Liver (tissue), 3 donors: Measurements from ENCODE around the gene ELAVL2.

Experiments
- CTCF ChIP-seq: fragments of 150-350 bp; IDR thresholded peaks from 2 replicates; pipeline ENCODE4 v1.5.1; 2017; ENCODE audit warnings: improper control_type of control experiment, low read depth, low read length; ENCODE audit not compliant: missing input control
- FOXA1 ChIP-seq: IDR thresholded peaks from 2 replicates; pipeline ENCODE4 v1.6.1; 2016; ENCODE audit warnings: antibody characterized with exemption
- FOXA2 ChIP-seq: IDR thresholded peaks from 2 replicates; pipeline ENCODE4 v1.6.1; 2016; ENCODE audit warnings: antibody characterized with exemption
- GABPA ChIP-seq, 2 donors: IDR thresholded peaks in 1 of 2; conservative IDR thresholded peaks in 1 of 2; 2 replicates each; pipeline ENCODE4 v1.6.1; 2016; ENCODE audit warnings: antibody characterized with exemption in 2 of 2, mild to moderate bottlenecking in 1 of 2, moderate library complexity in 1 of 2
- JUND ChIP-seq, 2 donors: IDR thresholded peaks; 2 replicates each; pipeline ENCODE4 v1.6.1; 2016; ENCODE audit warnings: antibody characterized with exemption in 2 of 2
- MAX ChIP-seq: IDR thresholded peaks from 2 replicates; pipeline ENCODE4 v1.6.1; 2016; ENCODE audit warnings: antibody characterized with exemption
- TAF1 ChIP-seq: conservative IDR thresholded peaks from 2 replicates; pipeline ENCODE4 v1.6.1; 2016; ENCODE audit warnings: antibody characterized with exemption, mild to moderate bottlenecking
- YY1 ChIP-seq: IDR thresholded peaks from 2 replicates; pipeline ENCODE4 v1.6.1; 2016; ENCODE audit warnings: antibody characterized with exemption, mild to moderate bottlenecking
- TF ChIP-seq, protein P1 (sequence below): IDR thresholded peaks from 2 replicates; pipeline ENCODE4 v1.6.1; 2016; ENCODE audit warnings: antibody characterized with exemption, mild to moderate bottlenecking
- TF ChIP-seq, protein P2 (sequence below): IDR thresholded peaks from 2 replicates; pipeline ENCODE4 v1.6.1; 2016; ENCODE audit warnings: antibody characterized with exemption
- donor health status: healthy.
- donor health status: healthy.

DNA sequence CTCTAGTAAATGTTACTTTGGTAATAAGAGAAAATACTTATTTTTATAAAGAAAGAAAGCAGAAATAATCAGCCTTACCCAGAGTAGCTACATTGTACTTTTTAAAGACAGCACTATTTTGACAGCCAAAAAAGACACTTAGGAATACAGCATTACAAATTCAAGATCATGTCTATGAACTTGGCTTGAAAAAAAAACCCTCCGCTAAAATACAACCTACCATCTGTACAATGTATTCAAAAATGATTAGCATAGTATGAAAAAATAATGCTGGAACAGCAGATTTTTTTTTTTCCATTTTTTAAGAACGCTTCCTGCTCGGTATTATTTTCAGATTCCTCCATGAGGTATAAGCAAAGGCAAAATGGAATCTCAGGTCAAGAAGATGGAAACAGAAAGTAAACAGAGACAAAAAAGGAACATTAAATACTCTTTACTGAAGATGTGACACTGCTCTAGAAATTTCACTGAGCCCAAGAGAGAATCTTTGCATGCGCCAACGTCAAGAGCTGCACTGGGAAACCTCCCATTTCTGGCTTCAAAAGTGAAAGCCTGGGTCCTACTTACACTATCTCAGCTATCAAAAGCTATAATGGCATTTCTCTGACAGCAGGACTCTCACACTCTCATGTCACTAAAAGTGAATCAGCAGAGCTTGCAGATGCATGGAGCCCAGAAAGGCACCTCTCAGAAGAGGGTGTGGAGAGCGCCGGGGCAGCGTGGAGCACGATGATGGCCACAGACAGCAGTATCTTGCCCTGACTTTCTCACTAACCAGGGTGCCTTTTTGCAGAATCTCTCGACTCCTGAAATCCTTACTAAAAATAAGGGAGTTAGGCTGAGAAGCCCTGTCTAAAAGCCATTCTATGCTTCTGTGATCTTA is 167.4 kb downstream of the ELAVL2 start:
- TF ChIP-seq CTCF (no peak), FOXA2 (no peak), YY1 (no peak), TAF1 (no peak), GABPA (IDR thresholded peaks at IDR 0.05 in 1 of 2, conservative IDR thresholded peaks at IDR 0.05 in 1 of 2) (no peak), MAX (no peak), JUND (IDR thresholded peaks at IDR 0.05) (no peak), FOXA1 (no peak)
- TF ChIP-seq, protein P1, sequence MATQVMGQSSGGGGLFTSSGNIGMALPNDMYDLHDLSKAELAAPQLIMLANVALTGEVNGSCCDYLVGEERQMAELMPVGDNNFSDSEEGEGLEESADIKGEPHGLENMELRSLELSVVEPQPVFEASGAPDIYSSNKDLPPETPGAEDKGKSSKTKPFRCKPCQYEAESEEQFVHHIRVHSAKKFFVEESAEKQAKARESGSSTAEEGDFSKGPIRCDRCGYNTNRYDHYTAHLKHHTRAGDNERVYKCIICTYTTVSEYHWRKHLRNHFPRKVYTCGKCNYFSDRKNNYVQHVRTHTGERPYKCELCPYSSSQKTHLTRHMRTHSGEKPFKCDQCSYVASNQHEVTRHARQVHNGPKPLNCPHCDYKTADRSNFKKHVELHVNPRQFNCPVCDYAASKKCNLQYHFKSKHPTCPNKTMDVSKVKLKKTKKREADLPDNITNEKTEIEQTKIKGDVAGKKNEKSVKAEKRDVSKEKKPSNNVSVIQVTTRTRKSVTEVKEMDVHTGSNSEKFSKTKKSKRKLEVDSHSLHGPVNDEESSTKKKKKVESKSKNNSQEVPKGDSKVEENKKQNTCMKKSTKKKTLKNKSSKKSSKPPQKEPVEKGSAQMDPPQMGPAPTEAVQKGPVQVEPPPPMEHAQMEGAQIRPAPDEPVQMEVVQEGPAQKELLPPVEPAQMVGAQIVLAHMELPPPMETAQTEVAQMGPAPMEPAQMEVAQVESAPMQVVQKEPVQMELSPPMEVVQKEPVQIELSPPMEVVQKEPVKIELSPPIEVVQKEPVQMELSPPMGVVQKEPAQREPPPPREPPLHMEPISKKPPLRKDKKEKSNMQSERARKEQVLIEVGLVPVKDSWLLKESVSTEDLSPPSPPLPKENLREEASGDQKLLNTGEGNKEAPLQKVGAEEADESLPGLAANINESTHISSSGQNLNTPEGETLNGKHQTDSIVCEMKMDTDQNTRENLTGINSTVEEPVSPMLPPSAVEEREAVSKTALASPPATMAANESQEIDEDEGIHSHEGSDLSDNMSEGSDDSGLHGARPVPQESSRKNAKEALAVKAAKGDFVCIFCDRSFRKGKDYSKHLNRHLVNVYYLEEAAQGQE = no peak
- TF ChIP-seq, protein P2, sequence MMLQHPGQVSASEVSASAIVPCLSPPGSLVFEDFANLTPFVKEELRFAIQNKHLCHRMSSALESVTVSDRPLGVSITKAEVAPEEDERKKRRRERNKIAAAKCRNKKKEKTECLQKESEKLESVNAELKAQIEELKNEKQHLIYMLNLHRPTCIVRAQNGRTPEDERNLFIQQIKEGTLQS = no peak
